T-helper 22 cell (primary cell): ENCODE data around the gene PSAPL1.

Source experiments
- DNase-seq: peaks from one replicate; pipeline ENCODE4 v3.0.0-alpha.2; 2020; ENCODE audit warnings: low read depth

PSAPL1 gene

DNA sequence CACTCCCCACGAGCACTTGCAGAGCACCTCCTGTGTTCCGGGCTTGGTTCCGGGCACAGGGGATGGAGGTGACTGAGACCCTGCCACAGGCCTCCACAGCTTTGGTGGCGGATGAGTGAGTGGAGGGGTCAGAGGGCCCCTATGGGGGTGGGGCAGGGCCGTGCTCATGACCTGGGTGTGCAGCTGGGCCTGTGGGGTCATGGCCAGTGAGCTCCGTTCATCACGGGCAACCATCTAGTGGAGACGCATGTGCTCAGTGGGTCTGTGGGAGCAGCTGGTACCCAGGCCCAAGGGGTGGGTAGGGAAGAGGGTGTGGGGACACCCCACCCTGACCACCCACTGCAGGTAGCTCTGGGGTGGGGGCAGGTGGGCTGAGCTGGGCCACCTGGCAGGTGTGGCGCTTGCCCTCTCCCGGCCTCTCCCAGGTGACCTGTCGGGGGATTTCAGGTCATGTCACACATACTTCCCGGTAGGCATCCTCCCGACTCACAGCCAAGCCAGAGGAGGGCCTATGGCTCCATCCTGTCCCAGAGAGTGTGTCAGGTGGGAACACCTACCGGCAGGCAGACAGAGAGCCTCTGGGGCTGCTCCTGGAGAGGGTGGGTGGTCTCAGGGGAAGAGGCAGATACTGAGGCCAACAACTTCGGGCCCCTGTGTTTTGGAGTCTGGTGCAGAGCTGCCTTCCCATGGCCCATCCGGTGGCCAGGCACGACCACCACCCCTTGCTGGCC, 3.6 kb downstream of the PSAPL1 start:
- no peak for DNase-seq

DNA sequence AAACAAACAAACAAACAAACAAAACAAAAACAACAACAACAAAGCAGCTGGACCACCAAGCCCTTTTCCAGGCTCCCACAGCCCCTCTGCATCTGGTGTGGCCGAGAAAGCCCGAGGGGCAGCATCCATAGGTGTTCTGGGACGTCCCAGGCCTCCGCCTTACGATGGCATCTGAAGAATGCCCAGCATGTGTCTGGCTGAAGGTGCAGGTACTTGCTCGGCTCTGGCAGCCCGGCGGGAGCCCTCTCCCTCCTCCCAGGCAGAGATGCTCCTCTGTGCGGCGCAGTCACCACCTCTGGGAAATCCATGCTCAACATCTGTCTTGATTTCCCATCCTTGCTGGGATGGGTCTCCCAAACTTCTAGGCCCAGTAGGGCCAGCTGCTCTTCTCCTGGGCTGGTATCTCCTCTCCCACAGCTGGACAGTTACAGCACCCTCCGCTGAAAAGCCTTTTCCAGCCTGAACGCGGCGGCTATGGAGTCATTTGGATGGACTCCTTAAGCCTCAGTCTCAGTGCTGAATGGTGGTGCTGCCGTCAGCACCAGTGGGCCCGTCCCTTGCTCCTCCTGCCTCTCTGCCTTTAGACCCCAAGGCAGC, 4.3 kb downstream of the PSAPL1 start:
- no peak for DNase-seq

DNA sequence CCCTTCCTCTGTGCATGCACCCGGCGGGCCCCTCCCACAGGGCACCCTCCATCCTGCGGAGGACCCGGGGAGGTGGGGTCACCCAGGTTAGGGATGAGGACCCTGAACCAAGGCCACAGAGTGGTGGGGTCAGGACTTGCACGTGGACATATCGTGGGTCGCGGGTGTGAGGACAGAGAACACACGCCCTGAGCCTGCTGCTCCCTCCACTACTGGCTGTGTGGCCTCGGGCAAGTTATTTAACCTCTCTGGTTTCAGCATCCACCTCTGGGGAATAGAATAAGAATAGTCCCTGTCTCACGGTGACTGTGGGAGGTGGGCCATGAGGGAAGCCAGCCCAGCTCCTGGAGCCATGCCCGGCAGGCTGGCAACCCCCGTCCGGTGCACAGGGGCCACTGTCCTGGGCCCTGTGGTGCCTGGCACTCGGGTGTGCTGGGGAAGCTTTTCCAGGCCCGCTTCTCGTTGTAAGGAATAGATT, 5.1 kb downstream of the PSAPL1 start:
- DNase-seq: no peak

DNA sequence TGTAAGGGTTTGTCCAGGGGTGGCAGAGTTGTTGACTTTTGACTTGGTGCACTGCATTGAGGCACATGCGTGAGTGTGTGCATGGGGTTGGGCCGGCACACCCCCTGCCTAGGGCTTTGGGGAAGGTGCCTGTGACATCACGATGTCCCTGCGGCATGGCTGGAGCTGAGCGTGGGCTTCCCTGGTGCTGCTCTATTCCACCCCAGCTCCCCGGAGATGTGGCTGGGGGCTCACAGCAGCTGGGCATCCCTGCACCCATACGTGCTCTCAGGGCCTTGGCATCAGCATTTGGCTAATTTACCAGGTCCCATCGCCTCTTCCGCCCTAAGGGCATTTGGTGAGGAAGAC, 5.7 kb downstream of the PSAPL1 start:
- no peak for DNase-seq

DNA sequence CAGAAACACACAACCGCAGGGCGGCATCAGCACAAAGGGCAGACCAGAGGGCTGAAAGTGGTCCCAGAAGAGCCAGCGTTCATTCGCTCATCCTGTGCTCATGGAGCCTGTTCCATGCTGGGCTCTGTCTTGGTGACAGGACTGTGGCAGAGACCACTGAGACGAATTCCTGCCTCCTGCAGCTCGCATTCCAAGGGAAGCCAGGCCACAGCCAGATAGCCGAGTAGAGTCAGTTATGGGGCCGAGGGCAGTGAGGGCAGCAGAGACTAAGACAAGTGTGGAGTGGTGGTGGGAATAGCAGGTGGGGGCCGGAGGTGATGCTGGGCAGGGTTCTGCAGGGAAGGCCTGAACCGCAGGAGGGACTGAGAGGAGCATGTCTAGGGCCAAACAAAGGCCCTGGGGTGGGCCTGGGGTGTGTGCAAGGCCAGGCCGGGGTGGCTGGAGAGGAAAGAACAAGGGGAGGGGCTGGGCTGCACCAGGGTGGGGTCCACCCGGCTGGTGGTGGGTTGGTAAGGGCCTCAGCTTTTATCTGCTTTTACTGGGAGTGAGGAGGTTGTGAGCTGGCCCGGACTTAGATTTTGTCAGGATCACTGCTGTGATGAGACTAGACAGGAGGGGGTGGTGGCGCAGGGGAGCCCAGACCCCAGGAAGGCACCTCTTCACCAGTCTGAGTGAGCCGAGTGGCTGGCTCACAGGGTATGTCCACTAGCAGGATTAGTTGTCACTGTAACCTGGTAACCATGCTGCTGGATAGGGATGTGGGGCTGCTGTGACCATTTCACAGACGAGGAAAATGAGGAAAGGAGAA, 6.3 kb downstream of the PSAPL1 start:
- DNase-seq: no peak

DNA sequence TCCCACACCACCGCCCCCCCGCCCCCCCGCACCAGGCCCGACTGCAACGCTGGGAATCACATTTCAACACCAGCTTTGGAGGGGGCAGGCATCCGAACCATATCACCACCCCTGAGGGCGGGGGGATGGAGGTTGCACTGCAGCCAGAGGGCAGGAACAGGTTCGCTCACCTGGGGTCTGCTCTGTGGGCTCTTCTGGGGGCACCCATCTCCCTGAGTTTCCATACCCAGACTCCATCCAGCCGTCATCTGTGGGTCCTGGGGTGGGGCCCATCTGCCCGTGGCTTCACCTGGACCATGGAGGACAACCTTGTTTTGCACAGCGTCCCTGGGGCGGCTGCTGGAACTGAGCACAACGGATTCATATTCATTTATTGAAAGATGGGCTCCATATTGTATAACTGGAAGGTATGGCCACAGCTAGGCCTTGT, 6.9 kb downstream of the PSAPL1 start:
- DNase-seq: no peak

DNA sequence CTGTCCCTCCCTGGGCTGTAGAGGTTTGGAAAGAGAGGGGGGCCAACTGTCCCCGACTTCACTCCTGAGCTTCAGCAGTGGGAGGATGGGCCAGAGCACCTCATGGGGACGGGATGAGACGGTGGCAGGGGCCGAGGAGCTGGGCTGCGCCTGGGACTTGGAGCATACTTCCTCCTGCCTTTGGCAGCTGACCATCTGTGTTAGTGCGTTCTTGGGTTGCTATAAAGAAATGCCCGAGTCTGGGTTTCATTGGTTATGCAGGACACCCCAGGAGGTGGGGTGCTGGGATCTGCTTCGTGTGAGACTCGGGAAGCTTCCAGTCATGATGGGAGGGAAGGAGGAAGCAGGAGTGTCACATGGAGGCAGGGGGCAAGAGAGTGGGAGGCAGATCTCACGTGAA, 7.4 kb downstream of the PSAPL1 start:
- no peak for DNase-seq

DNA sequence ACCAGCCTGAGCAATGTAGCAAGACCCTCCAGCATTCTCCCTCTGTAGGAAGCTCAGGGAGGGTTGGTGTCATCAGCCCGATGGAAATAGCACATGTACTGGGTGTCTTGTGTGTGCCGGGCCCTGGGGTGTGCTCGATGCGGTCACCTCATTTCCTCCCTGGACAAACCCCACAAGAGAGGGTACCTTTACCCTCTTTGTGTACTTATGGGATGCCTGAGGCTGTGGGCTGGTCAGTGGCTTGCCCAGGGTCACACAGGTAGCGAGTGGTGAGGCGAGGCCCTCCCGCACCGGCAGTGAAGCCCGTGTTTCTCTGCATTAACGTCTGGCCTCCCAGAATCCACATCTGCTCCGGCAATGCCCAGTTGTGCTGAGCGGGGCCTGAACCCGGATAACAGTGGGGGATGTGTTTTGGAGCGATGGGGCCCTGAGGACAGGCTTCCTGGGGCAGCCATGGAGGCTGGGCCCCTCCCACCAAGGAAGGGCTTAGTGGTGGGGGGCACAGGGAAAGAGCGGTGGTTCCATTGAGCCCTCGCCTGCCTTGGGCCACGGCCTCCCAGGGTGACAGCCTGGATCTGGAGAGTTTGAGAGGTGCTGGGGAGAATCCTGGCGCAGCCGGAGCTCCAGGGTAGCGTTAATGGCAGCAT, 8.1 kb downstream of the PSAPL1 start:
- DNase-seq: no peak

DNA sequence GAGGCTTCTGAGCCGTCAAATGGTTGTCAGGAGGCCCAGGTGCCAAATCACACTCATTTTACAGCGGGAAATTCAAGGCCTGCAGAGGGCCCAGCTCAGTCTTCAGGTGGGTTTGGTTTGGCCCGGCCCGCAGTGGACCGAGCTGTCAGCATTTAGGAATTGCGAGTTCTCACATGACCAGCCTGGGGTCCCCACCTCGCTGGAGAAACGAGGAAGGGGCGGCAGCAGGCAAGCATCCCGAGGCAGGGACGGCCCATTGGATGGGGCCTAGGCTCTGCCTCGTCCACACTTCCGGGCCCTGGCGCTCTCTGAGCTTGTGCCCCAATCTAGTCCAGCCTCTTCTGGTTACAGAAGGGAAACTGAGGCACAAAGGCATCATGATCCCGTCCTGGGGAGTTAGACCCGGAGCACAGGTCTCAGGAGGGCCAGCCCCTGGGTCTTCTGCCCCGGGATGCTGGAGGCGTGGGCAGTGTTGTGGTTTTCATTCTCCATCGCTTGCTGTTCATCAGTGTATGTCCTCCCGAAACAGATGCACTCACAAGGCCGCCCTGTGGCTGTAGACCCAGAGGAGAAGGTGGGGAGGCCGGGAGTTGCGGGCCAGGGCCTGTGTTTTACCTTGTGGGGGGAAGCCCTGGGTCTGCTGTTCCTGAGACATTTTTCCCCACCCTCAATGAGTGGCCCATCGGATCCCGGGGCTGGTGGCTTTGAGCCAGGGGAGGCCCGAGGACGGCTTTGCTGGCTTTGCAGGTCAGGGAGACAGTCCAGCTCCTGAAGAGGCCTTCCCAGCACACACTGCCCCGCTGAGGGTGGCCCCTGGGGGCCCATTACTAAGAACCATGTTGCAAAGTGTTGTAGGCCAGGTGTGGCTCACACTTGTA, 8.9 kb downstream of the PSAPL1 start:
- no peak for DNase-seq

DNA sequence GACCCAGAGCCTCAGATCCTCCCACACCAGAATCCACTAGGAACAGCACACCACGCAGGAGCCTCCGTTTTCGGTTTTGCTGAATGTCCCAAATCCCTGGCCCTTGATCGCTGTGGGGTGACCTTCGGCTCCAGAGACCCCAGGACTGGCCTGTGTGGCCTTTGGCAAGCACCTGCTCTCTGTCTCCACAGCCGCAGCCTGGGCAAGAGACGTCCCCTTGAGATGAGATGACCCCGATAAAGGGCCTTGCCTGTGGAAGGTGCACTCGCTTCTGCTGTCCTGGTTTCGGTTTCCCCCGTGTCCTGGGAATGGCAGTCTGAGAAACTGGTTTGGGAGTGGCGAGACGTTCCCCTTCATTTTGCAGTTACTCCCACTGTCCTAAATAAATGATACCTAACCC, 9.6 kb downstream of the PSAPL1 start:
- DNase-seq: no peak

DNA sequence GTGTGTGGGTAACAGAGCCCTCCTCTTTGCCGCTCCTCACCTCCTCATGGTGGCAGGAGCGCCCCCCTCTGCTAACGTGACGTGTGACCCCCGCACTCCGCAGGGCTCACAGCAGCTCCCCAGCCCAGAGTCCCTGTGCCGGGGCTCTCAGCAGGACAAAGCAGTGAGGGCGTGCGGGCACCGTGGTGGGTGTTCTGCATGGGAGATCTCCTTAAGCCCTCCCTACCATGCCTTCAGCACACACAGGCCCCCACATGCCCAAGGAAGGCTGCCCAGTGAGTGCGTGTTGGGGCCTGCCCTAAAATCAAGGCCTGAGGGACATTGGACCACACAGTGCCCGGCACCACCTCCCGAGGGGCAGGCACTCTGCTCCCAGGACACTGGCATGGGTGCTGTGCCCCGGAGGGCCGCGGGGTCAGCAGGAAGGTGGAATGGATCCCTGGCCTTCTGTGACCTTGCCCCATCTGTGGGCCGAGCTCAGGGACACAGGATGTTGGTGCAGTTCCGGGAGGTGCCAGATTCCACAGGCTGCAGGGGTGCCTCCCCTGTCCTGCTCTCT, 10.1 kb downstream of the PSAPL1 start:
- no peak for DNase-seq

DNA sequence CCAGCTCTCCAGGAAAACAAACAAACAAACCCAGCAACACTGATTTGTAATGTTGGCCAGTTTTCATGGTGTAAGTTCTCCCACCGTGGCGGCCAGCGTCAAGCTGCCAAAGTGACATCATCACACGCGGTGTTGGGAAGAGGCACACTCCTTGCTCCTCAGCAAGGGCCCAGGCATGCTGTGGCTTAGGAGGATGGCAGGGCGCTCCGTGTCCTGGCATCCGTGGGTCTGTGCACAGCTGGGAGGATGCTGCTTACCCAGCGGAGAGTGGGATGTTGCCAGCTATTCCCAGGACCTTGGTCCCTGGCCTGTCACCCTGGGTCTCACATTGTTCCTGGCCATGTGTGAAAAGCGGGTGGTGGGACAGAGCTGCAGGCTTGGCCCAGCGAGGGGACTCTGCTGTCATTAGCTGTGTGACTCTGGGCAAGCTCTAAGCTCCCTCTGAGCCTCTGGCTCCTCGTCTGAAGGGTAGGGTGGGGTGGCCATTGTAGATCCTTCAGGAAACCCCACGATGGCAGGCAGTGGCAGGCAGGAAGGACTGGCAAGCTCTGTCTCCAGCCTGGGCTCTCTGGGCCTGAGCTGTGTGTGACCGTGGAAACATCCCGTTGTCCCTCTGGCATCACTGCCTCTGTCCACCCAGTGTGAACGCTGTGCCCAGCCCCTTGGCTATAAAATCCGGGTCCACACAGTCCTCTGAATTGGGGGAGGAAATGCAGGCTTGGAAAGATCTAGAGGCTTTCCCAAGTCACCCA, 10.8 kb downstream of the PSAPL1 start:
- DNase-seq: no peak

DNA sequence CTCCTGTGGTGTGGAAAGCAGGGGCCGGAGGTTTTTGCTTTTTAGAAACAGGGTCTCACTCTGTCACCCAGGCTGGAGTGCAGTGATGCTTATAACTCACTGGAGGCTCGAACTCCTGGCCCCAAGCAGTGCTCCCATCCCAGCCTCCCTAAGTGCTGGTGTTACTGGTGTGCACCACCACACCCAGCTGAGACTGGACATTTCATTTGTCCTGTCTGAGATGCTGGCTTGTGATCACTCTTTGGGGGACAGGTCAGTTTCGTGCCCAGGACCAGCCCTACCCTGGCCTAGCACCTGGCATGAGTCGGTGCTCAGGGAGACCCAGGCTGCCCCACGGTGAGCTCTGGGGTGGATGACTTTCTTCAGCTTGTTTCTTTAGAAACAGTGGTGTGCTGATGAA, 11.3 kb downstream of the PSAPL1 start:
- no peak for DNase-seq

DNA sequence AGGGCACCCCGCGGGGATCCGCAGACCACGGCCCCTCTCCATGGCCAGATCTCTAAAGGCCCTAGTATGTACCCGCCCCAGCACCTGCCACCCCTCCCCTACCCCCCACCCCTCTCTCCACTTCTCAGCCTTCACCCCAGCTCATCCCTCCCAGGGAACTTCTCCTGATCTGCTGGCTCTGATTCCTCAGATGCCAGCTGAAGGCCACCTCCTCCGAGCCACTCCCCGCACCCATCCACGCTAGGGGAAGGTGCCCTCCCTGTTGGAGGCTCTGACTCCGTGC, 11.9 kb downstream of the PSAPL1 start:
- DNase-seq: no peak

DNA sequence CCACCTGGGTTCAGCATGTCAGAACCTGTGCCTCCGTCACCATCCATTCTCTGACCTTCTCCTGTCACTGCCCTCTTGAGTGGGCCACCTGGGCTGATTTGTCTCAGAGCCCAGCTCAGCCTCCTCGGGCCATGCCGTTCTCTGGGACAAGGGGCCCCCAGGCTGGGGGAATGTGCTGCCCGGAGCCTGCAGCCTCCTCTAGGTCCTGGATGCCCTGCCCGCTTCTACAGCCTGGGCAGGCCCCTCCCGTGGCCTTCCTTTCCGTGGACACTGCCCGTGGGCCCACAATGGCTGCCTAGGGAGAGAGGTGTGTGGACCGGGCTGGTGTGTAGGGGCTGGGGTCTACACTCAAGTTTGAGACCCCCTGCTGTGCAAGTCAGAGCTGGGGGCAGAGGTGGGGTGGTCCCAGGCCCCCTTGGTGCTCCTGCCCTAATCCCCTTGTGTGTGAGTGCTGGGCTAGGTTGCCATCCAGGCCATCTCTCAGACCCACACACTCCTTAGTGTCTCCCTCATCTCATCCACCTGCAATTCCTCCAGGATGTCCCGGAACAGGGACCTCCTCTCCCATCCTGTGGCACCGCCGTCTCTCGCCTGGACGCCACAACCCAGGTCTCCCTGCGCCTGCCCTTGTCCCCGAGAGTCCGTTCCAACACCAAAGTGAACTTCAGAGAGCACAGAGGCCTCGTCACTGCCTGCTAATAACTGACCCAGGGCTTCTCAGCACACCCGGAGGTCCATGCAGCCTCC, 12.4 kb downstream of the PSAPL1 start:
- DNase-seq: no peak

DNA sequence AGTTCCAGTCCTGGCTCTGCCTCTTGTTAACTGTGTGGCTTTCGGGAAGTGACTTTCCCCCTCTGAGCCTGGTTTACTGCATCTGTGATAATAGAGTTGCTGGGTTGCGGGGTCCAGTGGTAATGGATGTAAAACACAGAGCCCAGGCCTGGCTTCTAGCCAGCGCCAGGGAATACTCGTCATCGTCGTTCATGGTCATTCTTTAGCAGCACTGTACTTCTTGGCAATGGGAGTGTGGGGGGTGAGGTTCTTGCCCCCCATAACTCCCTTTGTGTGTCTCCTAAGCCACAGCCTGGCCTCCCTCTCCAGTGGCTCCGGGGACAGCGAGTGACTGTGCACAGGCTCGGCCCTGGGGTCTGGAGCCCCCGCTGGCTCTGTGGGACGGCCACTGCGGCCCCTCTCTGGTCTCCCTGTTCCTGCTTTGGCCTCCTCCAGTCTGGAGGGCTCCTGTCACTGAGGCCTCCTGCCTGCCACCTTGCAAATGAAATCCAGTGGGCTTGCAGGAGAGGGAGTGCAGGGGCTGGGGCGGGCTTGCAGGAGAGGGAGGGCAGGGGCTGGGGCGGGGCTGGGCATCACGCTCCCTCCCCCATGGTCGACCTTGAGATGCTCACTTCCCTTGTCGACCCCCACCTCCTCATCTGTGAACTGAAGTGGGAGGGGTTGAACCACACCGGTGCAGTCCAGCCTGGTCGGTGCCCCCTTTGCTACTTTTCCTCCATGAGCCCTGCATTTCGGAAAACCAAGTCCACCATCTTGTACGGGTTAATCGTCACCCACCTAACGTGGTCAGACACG, 13.2 kb downstream of the PSAPL1 start:
- DNase-seq: no peak

DNA sequence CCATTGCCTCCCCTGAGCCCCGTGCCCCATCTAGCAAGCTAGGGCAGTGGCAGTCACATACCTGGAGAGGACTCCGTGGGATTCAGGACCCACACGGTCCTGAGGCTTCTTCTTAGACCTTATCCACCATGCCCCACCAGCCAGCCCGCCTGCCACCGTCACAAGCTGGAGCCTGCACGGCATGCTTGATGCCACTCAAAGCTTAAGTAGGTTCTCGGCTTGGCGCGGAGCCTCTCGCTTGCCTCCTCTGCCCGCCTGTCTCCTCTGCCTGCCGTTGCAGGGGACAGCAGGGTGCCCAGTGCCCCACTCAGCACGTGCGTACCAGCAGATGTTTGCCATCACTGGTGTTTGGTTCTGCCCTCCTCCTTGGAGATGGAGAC, 14.1 kb downstream of the PSAPL1 start:
- no peak for DNase-seq

DNA sequence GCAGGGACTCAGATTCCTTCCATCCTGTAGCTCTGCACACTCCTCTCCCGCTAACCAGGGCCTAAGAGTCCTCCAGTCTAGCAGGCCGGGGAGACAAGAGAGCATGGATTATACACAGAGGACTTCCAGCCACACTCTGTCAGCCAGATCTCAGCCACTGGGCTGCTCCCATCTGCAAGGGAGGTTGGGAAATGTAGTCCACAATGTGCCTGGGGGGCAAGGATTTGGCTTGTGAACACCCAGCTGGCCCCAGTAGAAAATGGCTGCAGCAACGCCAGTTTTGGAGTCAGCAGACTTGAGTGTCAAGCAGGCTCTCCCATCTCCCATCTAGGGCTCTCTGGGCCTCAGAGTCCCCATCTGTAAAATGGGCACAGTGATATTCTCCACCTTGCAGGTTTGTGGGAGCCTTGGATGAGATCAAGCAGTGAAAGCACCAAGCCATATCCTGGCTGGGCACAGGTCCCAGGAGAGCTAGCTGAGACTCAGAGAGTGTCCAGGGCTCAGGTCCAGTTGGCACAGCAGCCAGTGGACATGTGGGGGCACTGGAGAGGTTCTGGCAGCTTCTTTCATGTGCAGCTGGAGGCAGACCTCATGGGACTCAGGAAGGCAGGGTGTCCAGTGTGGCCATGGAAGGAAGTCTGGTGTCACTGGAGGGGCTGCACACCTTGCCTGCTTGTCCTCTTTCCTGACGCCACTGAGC, 14.6 kb downstream of the PSAPL1 start:
- no peak for DNase-seq
